Suprapubic skin (tissue), 4 donors: ENCODE data around the gene AKR1C1.

ENCODE experiments used
- POLR2A ChIP-seq, 2 donors: fragments of 450-650 bp; IDR thresholded peaks; one replicate each; pipeline ENCODE4 v1.6.1; 2017; ENCODE audit warnings: antibody characterized with exemption in 2 of 2, mild to moderate bottlenecking in 2 of 2, moderate library complexity in 2 of 2
- POLR2AphosphoS5 ChIP-seq, 3 donors: sonication (generic); formaldehyde crosslinking; IDR thresholded peaks; one replicate each; pipeline ENCODE4 v1.6.1; 2017; ENCODE audit warnings: antibody characterized with exemption in 3 of 3
- TF ChIP-seq, protein P1 (sequence below), 2 donors: fragments of 200-600 bp in 1 of 2; fragments of 450-650 bp in 1 of 2; sonication (generic) in 1 of 2; IDR thresholded peaks; one replicate each; pipeline ENCODE4 v1.5.1; 2016 to 2019; ENCODE audit warnings: antibody characterized with exemption in 2 of 2, mild to moderate bottlenecking in 1 of 2, moderate library complexity in 1 of 2

DNA sequence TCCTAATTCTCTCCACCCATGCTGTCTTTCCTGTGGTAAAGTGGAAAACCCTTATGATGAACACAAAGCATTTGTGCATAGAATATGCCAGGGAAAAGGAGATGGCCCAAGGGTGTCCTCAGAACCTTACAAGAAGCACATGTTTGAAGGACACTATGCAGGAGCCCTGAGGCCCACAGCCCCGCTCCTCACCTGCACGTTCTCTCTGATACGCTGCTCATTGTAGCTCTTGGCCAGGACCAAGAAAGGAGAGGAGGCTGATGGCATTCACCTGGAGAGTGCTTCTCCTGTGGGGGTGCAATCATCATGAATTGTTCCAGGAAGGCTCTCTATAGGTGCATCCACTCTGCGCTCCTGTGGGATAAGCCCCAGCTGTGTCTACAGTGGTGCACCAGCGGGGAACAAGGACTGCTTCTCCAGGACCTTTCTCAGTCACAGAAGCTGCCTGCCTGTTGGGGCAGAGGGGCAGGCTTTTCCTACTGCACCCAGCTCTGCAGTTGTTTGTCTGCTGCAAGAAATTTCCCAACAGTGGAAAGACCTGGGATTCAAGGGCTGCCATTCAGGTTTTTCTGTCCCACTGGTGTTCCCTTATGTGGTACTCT, 20.5 kb downstream of the AKR1C1 start:
- TF ChIP-seq POLR2A (IDR thresholded peaks at IDR 0.05) (no peak), POLR2AphosphoS5 (IDR thresholded peaks at IDR 0.05) (no peak)
- TF ChIP-seq, protein P1, sequence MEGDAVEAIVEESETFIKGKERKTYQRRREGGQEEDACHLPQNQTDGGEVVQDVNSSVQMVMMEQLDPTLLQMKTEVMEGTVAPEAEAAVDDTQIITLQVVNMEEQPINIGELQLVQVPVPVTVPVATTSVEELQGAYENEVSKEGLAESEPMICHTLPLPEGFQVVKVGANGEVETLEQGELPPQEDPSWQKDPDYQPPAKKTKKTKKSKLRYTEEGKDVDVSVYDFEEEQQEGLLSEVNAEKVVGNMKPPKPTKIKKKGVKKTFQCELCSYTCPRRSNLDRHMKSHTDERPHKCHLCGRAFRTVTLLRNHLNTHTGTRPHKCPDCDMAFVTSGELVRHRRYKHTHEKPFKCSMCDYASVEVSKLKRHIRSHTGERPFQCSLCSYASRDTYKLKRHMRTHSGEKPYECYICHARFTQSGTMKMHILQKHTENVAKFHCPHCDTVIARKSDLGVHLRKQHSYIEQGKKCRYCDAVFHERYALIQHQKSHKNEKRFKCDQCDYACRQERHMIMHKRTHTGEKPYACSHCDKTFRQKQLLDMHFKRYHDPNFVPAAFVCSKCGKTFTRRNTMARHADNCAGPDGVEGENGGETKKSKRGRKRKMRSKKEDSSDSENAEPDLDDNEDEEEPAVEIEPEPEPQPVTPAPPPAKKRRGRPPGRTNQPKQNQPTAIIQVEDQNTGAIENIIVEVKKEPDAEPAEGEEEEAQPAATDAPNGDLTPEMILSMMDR (IDR thresholded peaks at IDR 0.05) = no peak
